HG03442 (cell line): ENCODE data around the gene ZNF691.
"Not testable (repeated sequence)": the region's sequence is repeated elsewhere in the genome, so short reads cannot be mapped to it uniquely, and the experiment has no call there.

Experiments used
- ATAC-seq: cut with Tn5 transposase; IDR thresholded peaks from one replicate; pipeline ENCODE4 v1.9.1; 2021; ENCODE audit warnings: mild to moderate bottlenecking, moderate library complexity; ENCODE audit not compliant: unreplicated experiment

The ZNF691 gene

GRCh38 chr1:42853116-42853884 is 6.9 kb downstream of the ZNF691 start:
- no peak for ATAC-seq

- ATAC-seq, result not testable (repeated sequence)
These were observed 10.1 kb downstream of the ZNF691 start for GRCh38 chr1:42856554-42856953.

- not testable (repeated sequence) for ATAC-seq
These were observed 13.0 kb downstream of the ZNF691 start for GRCh38 chr1:42859366-42859765.

- ATAC-seq, result no peak
These were observed 14.1 kb downstream of the ZNF691 start for GRCh38 chr1:42860339-42861013.

- ATAC-seq, result no peak
These were observed 14.6 kb downstream of the ZNF691 start for GRCh38 chr1:42861014-42861399.

- ATAC-seq, result no peak
These were observed 20.1 kb downstream of the ZNF691 start for GRCh38 chr1:42866549-42866948.

- ATAC-seq, result not testable (repeated sequence)
These were observed 22.1 kb downstream of the ZNF691 start for GRCh38 chr1:42868466-42868865.

- not testable (repeated sequence) for ATAC-seq
These were observed 22.8 kb downstream of the ZNF691 start for GRCh38 chr1:42869254-42869653.

GRCh38 chr1:42869751-42870150 is 23.3 kb downstream of the ZNF691 start:
- not testable (repeated sequence) for ATAC-seq

GRCh38 chr1:42873108-42873507 is 26.7 kb downstream of the ZNF691 start:
- not testable (repeated sequence) for ATAC-seq

GRCh38 chr1:42873670-42874069 is 27.3 kb downstream of the ZNF691 start:
- ATAC-seq, result no peak

- ATAC-seq, result no peak
These were observed 29.6 kb downstream of the ZNF691 start for GRCh38 chr1:42876009-42876408.

- no peak for ATAC-seq
These were observed 31.0 kb downstream of the ZNF691 start for GRCh38 chr1:42877380-42877779.

- no peak for ATAC-seq
These were observed 34.0 kb downstream of the ZNF691 start for GRCh38 chr1:42880384-42880783.

GRCh38 chr1:42886046-42886739 is 39.8 kb downstream of the ZNF691 start:
- no peak for ATAC-seq

GRCh38 chr1:42886800-42887199 is 40.4 kb downstream of the ZNF691 start:
- no peak for ATAC-seq

GRCh38 chr1:42887366-42887765 is 41.0 kb downstream of the ZNF691 start:
- ATAC-seq, result no peak

GRCh38 chr1:42888013-42888633 is 41.7 kb downstream of the ZNF691 start:
- no peak for ATAC-seq

GRCh38 chr1:42889264-42889663 is 42.9 kb downstream of the ZNF691 start:
- ATAC-seq, result no peak

GRCh38 chr1:42891465-42892138 is 45.2 kb downstream of the ZNF691 start:
- ATAC-seq, result no peak

GRCh38 chr1:42899960-42900359 is 53.5 kb downstream of the ZNF691 start:
- ATAC-seq, result not testable (repeated sequence)
